HuH-7.5 (cell line): ENCODE measurements around the gene SKIC8.
"Not testable (repeated sequence)": the region's sequence is repeated elsewhere in the genome, so short reads cannot be mapped to it uniquely, and the experiment has no call there.

ENCODE experiments used
- DNase-seq: peaks from one replicate; pipeline ENCODE4 v3.0.0; 2011; ENCODE audit warnings: low spot score

The SKIC8 gene

GRCh38 chr15:78251136-78251535, 48.3 kb downstream of the SKIC8 start:
- DNase-seq: no peak

GRCh38 chr15:78249131-78249530, 50.3 kb downstream of the SKIC8 start:
- no peak for DNase-seq

GRCh38 chr15:78247911-78248310, 51.5 kb downstream of the SKIC8 start:
- no peak for DNase-seq

GRCh38 chr15:78245976-78246620, 53.3 kb downstream of the SKIC8 start:
- not testable (repeated sequence) for DNase-seq

- not testable (repeated sequence) for DNase-seq
Observed at GRCh38 chr15:78245392-78245791, 54.0 kb downstream of the SKIC8 start.

- DNase-seq: no peak
Observed at GRCh38 chr15:78244893-78245292, 54.5 kb downstream of the SKIC8 start.

GRCh38 chr15:78244101-78244500, 55.3 kb downstream of the SKIC8 start:
- DNase-seq: no peak

- no peak for DNase-seq
Observed at GRCh38 chr15:78243491-78243941, 55.9 kb downstream of the SKIC8 start.

- DNase-seq: no peak
Observed at GRCh38 chr15:78243058-78243457, 56.4 kb downstream of the SKIC8 start.

GRCh38 chr15:78242128-78242527, 57.3 kb downstream of the SKIC8 start:
- DNase-seq: no peak

- peak; percentile 97 for DNase-seq
Observed at GRCh38 chr15:78241017-78241416, 58.4 kb downstream of the SKIC8 start.

- no peak for DNase-seq
Observed at GRCh38 chr15:78239811-78240210, 59.6 kb downstream of the SKIC8 start.

- DNase-seq: no peak
Observed at GRCh38 chr15:78237146-78237545, 62.3 kb downstream of the SKIC8 start.

GRCh38 chr15:78236491-78236890, 62.9 kb downstream of the SKIC8 start:
- DNase-seq: no peak

GRCh38 chr15:78234515-78235040, 64.8 kb downstream of the SKIC8 start, which contains the start of gene ACSBG1:
TSS of gene ACSBG1 (minus strand) at chr15:78234565. CDS start at chr15:78234501, 64 bp downstream.
- no peak for DNase-seq

GRCh38 chr15:78233496-78233895, 65.9 kb downstream of the SKIC8 start:
- no peak for DNase-seq
